GM18526 (cell line): ENCODE data around the gene S100A16.
A peak's percentile ranks its signal among the peaks of the same experiment; 100 is the strongest.

Experiments
- POLR2A ChIP-seq: IDR thresholded peaks from 3 replicates; pipeline ENCODE4 v1.6.1; 2011; ENCODE audit not compliant: insufficient read length; ENCODE audit errors: extremely low read depth

Gene S100A16, protein sequence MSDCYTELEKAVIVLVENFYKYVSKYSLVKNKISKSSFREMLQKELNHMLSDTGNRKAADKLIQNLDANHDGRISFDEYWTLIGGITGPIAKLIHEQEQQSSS

DNA sequence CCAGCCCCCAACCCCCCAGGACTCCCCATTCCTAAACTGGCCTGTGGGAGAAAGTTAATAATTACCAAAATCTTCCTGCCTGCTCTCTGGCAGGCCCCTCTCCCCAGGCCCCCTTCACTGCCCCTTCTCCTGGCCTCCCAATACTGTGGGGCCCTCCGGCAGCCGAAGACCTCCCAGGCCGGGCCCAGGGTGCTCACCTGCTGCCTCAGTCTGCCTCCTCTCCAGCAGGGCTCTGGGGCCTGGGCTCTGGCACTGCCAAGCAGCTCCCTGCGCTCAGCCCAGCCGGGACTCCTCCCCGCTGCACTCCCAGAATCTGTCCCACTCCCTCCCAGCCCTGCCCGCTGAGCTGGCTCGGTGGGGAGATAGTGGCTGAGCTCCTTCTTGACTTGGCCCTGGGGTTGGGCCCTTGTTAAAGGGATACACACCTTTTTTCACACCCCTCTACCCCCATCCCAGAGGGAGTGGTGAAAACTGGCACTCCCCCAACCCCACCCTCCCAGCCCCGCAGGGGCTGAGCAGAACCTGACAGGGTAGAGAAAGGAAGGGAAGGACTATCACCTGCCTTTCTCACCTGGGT, at the start of gene S100A16:
Gene S100A16, minus strand, starts transcription at position 383 of the 577 bp plus-strand sequence. CDS start 4,986 bp downstream, outside the sequence.
- TF ChIP-seq POLR2A: no peak

DNA sequence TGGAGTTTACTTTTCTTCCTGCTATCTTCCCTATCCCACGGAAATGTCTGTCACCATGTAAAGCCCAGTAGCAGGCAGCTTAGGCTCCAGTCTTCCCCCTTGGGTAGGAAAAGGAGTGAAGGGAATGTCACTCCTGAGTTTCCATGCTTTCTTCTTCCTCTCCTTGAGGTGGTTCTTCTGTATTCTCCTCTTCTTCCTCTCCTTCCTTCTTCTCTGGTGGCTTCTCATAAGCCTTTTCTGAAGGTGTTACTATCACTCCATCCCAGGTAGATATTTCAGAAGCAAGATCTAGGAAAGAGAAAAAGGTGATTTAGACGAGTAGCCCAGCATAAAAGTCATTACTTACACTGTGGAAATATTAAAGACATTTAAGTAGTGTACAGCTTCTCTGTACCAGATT, 49.3 kb upstream of the S100A16 start:
- TF ChIP-seq POLR2A: no peak

DNA sequence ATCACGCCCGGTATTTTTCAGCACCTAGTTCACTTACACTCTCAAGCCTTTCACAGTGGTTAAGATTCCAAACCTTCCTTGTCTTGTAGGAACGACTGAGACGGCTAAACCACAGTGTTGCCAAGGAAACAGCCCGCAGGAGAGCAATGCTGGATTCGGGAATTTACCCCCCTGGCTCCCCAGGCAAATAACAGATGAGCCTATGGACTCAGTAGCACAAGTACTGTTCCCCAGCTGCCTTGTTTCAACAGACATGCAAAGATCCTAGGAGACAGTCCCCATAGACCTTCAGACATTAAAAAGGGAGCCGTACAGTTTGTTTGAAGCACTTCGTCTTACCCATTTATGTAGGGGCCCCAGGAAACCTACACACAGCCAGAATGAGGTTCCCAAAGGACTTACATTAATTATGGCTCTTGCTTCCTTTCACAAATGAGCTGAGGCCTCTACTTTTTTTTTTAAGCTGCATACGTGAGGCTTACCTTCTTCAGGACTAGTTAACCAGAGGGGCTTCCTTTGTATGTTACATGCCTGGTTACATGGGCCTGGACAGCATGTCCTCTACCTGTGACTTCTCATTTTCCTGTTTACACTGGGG, 48.3 kb upstream of the S100A16 start:
- no peak for TF ChIP-seq POLR2A

DNA sequence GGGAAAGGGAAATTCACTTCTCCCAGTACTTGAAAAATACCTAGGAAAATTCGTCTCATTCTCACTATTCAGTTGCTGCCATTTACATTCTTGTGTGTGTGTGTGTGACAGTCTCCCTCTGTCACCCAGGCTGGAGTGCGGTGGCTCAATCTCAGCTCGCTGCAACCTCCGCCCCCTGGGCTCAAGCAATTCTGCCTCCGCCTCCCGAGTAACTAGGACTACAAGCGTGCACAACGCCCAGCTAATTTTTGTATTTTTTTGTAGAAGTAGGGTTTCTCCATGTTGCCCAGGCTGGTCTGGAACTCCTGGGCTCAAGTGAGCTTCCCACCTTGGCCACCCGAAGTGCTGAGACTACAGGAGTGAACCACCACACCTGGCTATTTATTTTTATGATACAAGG, 46.7 kb upstream of the S100A16 start:
- no peak for TF ChIP-seq POLR2A

DNA sequence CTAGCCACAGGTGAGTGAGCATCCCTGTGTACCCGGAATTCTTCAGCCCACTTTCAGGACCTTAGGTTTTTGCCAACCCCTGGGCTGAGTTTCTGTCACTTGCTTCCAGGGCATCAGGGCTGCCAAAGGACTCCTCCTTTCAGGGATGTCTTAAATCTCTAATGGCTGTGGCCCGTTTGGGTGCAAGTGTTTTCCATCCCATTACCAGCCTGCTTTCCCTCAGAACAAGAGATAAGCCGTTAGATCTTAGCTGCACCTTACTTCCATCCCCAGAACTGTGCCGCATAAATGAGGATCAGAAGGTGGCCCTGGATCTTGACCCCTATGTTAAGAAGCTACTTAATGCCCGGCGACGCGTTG, 46.2 kb upstream of the S100A16 start:
- TF ChIP-seq POLR2A: no peak

DNA sequence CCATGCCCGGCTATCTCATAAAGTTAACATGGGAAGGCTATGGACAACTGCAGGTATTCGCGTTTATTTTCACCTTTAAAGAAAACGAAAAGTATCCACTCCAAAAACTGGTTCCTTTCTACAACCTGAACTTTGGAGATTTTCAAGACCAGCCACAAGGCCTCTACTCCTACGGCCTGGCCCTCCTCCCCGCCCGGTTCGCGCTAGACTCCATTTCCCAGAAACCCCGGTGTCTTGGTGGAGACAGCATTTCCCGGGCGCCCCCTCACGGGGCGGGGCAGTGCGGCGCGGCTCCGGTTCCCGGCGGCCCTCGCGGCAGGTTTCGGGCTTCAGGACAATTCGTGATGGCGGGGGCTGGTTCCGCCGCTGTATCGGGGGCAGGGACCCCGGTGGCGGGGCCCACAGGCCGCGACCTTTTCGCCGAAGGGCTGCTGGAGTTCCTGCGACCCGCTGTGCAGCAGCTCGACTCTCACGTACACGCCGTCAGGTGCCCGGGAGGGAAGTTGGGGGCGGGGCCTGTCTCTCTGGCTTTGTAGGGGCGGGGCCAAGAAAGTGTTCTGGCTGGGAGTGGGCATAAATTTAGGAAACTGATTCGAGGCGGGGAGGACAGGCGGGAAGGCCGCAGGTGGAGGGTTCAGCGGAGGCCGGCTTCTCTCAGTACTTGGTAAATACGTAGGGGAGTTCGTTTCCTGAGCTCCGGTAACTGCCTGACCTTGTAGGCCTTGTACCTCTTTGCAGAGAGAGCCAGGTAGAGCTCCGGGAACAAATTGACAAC, 45.6 kb upstream of the S100A16 start, which contains the start of gene SNAPIN:
Gene SNAPIN, plus strand, starts transcription at position 304 of the 775 bp plus-strand sequence. Its CDS starts 41 bp downstream, at position 345.
- peak; percentile 86 for TF ChIP-seq POLR2A

DNA sequence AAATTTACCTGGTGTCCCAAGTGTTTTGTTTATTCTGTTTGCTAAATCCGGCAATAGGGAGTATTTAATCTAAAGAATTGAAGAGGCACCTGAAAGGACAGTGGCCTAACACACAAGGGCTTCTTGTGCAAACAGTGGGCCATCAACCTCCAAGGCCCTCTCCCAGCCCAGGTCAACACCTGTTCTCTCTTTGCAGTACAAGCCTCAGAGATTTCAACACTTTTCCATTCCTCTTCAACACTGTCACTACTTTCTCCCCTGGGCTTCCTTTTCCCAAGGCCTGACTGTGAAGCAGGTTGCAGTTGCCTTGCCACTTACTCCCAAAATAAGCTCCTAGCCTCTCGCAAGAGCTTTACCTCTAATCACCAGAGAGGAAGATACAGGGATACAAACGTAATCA, 42.4 kb upstream of the S100A16 start:
- TF ChIP-seq POLR2A: no peak

DNA sequence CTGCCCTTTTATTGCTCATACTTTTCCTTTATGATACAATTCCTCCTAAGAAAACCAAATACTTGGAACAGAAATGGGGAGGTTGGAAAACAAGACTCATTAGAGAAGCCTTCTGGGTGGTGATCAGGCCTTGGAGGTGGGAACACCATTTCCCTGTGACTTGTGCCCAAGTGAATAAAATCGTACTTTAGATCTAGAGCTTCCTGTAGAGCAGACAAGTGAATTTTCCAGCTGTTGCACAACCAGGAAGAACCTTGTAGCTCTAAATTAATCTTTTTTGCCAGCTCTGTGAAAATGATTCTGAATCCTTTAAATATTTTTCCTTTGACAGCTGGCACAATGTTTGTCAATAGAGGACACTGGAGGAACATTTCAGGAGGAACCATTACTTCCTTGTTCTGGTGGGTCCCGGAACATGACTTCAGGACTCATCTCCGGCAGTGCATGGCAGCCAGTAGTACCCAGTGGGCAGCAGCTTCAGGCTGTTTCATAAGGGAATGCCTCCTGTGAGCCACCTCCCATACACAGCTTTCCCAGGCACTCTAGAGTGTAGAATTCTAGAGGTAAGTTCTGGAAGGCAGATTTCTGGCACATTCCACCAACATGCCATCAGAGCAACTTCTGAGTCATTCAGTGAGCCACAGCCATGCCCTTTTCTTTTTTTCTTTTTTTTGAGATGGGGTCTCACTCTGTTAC, 40.0 kb upstream of the S100A16 start:
- no peak for TF ChIP-seq POLR2A

DNA sequence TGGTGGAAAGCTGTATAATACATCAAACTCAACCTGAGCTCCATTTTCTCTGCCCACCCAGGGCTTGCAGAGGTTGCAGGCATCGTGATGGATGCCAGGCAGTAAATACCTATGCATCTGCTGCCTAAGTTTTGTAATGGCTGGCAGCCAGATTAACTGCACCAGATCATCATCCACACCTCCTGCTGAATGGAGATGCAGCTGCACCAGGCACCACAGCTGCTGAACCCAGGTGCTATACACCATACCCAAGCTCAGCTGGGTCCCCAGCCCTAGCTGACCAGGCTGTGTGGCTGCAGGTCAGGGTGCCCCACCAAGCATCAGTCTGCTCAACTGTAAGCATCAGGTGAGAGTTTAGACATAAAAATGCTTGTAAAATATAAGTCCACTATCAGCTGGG, 38.8 kb upstream of the S100A16 start:
- TF ChIP-seq POLR2A: no peak

DNA sequence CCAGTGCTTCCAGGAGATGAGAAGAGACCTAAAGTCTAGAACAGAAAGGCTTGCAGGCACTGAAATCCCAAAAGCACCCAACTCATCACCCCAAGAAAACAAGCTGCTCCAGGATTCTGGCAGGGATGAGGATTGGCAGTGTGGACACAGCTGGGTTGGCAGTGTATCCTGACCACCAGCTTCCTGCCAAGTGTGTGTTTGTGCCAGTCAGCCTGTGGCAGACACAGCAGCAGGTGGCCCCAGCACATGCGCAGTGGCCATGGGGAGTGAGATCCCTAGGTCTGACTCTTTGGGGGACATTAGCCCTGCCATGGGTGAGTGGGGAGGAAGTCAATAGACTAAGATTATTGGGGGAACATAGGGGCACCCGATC, 36.9 kb upstream of the S100A16 start:
- no peak for TF ChIP-seq POLR2A

DNA sequence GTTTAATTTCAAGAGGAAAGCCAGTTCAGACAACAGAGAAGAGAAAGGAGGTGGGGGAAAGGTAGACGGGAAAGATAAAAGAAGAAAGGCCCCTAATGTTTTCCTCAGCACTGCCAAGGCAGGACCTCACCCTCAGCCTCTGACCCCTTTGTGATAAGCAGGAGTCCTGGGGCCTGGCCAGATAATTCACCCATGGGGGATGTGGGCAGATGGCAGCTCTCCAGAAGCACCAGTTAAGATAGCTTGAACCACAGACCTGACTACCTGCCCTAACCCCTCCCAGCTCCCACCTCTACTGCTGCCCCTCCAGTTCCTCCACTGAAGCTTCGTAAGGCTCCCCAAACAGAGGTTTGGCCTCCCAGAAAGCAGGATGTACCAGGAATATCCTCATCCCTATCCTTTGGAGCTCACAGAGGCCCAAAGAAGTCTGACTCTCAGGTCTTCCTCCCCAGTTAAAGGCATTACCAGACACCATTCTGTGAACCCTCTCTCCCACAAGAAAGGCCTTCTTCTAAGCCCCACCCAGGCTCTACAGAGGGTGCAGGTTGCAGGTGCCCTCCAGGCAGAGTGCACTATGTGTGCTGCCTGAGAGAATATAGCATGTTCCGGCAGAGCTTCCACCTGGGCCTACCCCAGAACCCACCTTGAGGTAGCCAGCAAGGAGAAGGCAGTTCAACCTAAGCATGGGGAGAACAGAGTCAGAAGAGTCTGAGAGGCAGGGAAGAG, 36.4 kb upstream of the S100A16 start:
- TF ChIP-seq POLR2A: no peak

DNA sequence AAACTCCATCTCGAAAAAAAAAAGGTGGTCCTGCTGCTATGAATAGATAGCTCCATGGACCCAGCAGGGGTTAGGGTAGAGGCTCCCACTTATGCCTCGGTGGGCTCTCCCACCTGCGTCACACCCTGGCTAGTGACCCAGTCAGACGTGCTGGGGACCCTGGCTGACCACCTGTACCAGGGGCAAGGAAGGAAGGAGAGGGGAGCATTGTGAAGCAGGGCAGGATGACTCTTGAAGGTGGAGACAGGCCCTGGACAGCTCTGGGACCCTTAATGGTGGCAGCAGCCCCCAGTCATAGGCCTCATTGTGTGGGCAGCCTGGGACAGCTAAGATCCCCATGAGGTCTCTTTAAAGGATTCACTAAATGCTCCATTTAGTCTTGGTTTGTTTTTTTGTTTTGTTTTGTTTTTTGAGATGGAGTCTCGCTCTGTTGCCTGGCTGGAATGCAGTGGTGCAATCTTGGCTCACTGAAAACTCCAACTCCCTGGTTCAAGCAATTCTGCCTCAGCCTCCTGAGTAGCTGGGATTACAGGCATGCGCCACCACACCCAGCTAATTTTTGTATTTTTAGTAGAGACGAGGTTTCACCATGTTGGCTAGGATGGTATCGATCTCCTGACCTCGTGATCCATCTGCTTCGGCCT, 35.2 kb upstream of the S100A16 start:
- TF ChIP-seq POLR2A: no peak

DNA sequence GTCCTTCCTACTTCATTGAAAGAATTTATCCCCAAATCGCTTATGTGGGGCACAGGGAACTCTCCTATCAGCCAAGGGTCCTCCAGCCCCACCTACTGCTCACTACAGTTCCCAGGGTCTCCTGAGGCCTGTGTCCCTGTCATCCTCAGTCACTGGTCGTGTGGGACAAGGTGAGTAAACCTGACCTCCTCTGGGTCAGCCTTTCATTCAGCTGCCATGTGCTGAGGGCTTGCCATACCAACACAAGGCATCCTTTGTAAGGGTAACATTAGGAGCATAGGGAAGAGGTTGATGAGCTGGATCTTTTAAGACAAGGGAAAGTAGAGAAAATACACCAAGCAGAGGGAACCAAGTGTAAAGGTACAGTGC, 34.4 kb upstream of the S100A16 start:
- no peak for TF ChIP-seq POLR2A

DNA sequence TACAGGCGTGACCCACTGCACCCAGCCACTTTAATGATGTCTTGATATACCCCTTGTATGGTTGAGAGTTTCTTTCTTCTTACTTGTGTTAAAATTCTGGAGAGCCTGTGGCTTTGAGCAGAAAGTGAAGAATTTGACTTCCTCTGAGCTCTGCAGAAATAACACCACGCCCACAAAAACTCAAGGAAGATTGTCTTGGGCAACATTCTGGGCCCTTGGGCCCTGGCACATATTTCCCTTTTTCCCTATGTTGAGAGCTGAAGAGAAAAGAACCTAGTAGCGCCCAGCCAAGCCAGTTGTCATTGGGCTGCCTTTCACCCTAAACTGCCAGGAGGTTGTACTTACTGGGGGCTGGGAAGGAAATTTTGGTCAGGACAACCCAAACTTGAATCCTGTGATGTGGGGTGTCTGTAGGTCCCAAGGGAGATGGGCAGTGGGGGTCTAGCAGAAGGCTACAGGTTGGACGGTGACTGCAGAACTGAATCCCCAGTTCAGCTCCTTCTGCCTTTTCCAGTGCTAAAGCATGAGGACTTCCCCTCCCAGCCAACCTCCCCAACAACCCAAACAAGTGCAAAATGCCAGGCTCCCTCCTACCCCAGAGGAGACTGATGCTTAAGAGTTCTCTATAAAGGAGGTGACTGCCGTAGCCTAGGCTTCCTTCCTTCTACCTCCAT, 33.9 kb upstream of the S100A16 start:
- TF ChIP-seq POLR2A: no peak
